GM18951 (cell line): ENCODE measurements around the gene C20orf202.

Experiments
- POLR2A ChIP-seq: IDR thresholded peaks from 4 replicates; pipeline ENCODE4 v1.6.1; 2011; ENCODE audit warnings: mild to moderate bottlenecking; ENCODE audit not compliant: insufficient read length, insufficient read depth; ENCODE audit errors: extremely low read depth
- in situ Hi-C: fragments of 300-500 bp; cut with MboI; formaldehyde crosslinking; loops from one replicate; pipeline ENCODE4 v1.12.0; 2022; ENCODE audit warnings: low sequenced_read_pairs, mixed read lengths, inconsistent platforms; ENCODE audit not compliant: unreplicated experiment

Gene C20orf202

GRCh38 chr20:1190847-1191246 is 12.4 kb upstream of the C20orf202 start:
- TF ChIP-seq POLR2A = no peak
- in situ Hi-C loops = no loop called here

- no peak for TF ChIP-seq POLR2A
- in situ Hi-C loops = no loop called here
These were observed 12.0 kb upstream of the C20orf202 start for GRCh38 chr20:1191299-1191698.

- in situ Hi-C loops = no loop called here
- no peak for TF ChIP-seq POLR2A
These were observed 8.0 kb upstream of the C20orf202 start for GRCh38 chr20:1195226-1195625.

DNA sequence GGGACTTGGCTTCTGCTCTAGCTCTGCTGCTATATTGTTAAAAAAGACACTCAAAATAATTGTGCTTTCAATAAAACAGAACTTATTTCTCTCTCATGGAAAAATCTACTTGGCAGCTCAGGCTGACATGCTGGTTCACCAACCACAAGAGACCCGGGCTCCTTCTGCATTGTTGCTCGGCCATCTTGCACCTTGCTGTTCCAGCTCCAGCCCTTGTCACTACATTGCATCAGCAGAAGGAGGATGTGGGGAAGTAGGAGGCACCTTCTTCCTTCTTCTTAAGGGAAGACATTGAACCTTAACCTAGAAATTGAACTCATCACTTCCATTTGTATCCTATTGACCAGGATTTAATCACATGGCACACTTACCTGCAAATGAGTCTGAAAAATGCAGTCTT is 6.6 kb upstream of the C20orf202 start:
- in situ Hi-C loops = no loop called here
- no peak for TF ChIP-seq POLR2A

- in situ Hi-C loops = no loop called here
- no peak for TF ChIP-seq POLR2A
These were observed 5.5 kb upstream of the C20orf202 start for GRCh38 chr20:1197801-1198200.

DNA sequence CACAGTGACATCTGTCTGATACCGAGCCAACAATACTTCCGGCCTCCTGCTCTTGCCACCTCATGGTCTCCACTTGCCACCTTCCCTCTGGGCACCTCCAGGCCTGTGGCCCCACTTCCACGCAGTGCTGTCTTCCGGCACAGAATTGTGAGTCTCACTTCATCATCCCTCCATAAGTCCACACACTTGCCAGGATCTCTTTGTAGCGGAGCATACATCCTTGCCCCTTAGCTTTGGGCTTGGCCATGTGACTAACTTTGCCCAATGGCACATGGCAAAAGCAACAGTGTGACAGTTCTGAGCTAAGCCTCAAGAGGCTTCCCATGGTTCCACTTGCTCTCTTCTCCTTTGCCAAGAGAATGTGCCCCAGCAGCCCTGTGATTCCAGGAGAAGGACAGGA is 4.5 kb upstream of the C20orf202 start:
- in situ Hi-C loops = no loop called here
- no peak for TF ChIP-seq POLR2A

DNA sequence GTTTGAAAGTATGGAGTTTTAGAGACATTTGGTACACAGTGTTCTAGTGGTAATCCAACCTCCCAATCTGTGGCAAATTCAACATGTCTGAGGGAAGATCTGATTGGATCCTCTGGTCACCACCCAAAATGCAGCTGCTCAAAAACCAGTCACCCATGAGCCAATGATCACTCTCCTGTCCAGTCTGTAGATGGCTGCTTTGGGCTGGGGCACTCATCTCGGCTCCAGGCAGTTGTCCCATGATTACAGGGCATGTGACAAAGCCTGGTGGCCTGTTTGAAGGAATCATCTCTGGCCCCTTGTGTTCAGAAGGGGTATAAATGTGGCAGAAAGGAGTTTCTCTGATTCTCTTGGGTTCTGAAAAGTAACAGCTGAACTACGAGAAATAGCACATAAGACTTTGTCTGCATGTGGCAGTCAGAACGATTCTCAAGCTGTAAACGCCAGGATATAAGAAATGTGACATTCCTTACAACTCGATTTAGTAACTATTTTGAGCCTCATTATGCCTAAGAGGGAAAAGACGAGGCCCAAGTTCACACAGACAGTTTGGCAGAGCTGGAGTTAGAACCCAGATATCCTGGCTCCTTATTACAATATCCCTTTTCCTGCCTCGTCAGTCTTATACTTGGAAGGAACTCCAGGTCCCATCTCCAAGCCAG is 3.9 kb upstream of the C20orf202 start:
- no peak for TF ChIP-seq POLR2A
- in situ Hi-C loops = no loop called here

DNA sequence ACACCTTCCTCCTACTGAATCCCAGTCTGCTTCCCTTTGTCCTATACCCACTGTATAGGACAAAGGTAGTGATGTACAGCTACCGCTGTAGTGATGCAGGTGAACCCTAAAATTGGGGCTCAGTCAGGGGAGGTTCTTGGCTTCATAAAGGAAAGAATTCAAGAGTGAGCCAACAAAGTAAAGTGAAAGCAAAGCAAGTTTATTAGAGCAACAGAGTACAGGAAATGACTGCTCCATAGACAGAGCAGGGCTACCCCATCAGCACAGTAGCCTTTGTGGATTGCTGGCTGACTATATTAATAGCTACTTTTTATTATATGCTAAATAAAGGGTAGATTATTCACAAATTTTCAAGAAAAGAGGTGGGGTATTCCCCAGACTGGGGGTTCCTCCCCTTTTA is 3.3 kb upstream of the C20orf202 start:
- in situ Hi-C loops = no loop called here
- no peak for TF ChIP-seq POLR2A

- no peak for TF ChIP-seq POLR2A
- in situ Hi-C loops = no loop called here
These were observed 376 bp downstream of the C20orf202 start for GRCh38 chr20:1203630-1204029.

DNA sequence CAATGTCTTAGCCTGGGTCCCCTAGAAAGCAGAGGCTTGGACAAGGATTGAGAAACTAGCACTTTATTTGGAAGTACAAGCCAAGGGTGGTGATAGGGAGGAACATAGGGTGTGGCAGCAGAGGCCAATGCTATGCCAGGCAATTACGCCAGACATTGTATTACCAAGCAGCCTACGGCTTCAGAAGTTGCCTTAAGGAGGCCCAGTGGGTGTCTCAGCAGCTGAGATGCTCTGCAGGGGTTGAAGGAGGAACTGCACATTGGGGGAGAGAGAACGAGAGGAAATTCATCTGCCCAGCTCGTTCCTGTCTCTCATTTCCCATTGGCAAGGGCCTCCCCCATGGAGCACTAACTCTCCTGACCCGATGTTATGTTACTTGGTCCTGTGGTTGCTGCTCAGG is 859 bp downstream of the C20orf202 start:
- in situ Hi-C loops = no loop called here
- no peak for TF ChIP-seq POLR2A

DNA sequence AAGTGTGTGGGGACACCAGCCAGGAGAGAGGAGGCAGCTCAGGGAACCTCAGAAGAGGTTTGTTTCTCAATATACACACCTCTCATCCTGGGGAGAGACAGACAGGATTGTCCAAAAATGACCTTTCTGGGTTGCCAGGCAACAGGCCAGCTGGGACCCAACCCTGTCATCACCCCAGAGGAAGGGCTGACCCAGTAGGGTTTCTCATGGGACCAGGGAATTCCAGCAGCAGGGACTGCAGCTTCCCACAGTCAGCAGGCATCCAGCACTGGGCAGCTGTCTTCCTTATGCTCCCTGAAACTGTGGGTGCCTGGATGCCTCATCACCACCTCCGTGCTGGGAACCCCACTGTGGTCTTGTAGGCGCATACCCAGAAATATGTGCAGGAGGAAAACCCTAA is 1.3 kb downstream of the C20orf202 start:
- TF ChIP-seq POLR2A = no peak
- in situ Hi-C loops = no loop called here

DNA sequence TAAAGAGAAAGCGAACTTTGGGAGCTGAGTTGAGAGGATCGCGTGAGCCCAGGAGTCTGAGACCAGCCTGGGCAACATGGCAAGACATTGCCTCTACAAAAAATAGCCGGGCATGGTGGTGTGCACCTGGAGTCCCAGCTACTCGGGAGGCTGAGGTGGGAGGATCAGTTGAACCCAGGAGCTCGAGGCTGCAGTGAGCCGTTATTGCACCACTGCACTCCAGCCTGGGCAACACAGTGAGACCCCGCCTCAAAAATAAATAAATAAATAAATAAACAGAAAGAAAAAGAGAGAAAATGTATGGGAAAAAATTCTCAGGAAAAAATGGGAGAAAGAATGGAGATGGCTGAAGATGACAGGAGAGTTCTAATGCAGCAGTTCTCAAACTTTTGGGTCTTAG is 2.5 kb downstream of the C20orf202 start:
- in situ Hi-C loops = no loop called here
- no peak for TF ChIP-seq POLR2A

DNA sequence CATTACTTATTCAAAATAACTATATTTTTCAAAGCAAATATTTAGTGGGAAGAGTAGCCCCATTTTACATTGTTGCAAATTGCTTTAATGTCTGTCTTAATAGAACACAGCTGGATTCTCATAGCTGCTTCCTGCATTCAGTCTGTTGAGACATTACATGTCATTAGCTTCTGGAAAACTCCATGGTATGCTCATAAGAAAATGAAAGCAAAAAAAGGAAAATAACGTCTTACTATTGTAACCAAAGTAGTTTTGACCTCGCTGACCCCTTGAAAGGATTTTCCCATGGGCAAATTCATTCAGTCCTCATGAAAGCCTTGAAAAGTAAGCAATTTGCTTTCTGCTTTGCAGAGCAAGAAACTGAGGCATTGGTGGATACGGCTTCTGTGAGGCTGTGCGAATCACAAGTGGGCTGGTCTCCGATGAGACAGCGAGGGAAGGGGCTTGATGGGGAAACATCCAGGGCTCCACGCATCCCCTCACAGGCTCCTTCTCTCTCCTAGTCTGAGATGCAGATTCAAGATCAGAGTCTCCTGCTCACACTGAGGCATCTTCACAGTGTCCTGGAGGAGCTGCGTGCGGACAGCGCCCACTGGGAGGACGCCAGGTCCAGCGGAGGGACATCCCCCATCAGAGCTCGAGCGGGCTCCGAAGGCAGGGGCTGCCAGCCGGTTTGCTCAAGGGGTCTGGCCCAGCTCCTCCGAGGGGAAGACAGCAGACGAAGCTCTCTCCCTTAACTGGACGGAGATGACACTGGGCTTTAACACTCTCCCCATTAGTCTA is 3.3 kb downstream of the C20orf202 start:
- in situ Hi-C loops = no loop called here
- no peak for TF ChIP-seq POLR2A

GRCh38 chr20:1207293-1207878 is 4.1 kb downstream of the C20orf202 start:
- in situ Hi-C loops = no loop called here

More at GRCh38 chr20:1207293-1207878, 4.1 kb downstream of the C20orf202 start:
- no peak for TF ChIP-seq POLR2A
